ENCODE measurements around the gene TMPRSS11D. TPM values are rescaled to one million over a fixed set of nuclear protein-coding genes. Genes with fewer than 3 reads are reported as not detected.

TMPRSS11D gene
- total RNA-seq, 1 experiment from 2014 or later, result not detected

DNA sequence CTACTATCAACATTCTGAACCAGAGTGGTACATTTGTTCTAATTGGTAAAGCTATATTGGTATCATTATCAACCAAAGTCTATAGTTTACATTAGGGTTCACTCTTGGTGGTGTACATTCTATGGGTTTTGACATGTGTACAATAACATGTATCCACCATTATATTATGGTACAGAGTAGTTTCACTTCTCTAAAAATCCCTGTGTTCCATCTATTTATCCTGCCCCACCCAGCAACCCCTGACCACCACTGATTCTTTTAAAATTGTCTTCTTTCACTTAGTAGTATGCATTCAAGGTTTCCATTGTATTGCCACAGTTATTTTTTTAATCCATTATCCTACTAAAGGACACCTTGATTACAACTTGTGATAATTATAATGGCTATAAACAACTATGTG lies 15.3 kb upstream of the TMPRSS11D start (continued):
- no peak for TF ChIP-seq EZH2 (IDR thresholded peaks at IDR 0.05)

DNA sequence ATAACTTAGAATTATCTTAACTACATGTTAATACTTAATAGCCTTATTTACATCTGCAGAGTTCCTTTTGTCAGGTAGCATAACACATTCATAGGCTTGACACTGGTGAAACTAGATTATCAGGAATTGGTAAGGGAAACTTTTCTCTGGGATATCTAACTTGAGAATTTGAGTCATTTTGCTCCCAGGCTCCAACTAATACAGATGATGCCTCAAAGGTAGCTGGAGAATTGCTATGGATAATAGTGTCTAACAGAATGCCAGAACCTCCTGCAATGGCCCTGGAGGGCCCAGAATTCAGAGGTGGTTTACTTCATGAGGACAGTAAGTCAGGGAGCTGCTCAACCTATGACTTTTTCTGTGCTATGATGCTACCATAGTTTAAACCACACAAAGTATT lies 13.9 kb upstream of the TMPRSS11D start:
- Histone ChIP-seq H4K20me1 (ENCODE audit: insufficient read depth) (no peaks in the 10 kb centered on the region), H3K27ac (ENCODE audit: low read depth, low read length) (no peak overlapping the region), H3K79me2 (ENCODE audit: insufficient read depth, low read length) (no peaks in the 10 kb centered on the region), H3K9me2 (ENCODE audit: insufficient read depth) (no peaks in the 10 kb centered on the region), H3K36me3 (ENCODE audit: control insufficient read depth in 1 of 2, insufficient read depth in 2 of 2, low read length in 2 of 2) (no peaks in the 10 kb centered on the region), H2AFZ (ENCODE audit: low read depth, low read length, poor library complexity, severe bottlenecking) (no peak overlapping the region), H3K9me3 (ENCODE audit: control insufficient read depth in 1 of 2, insufficient read depth in 1 of 2, low read depth in 1 of 2, low read length in 2 of 2) (no peaks in the 10 kb centered on the region), H3K4me1 (ENCODE audit: control insufficient read depth in 1 of 2, insufficient read depth in 2 of 2, low read length in 2 of 2) (no peaks in the 10 kb centered on the region), H3K9ac (ENCODE audit: low read length) (no peak overlapping the region), H3K27me3 (ENCODE audit: insufficient read depth, low read length) (no peaks in the 10 kb centered on the region), H3K4me2 (ENCODE audit: low read length) (no peak overlapping the region), H3K4me3 (replicated peaks in 1 of 2; ENCODE audit: low read depth in 1 of 2, low read length in 2 of 2) (no peak overlapping the region)
- TF ChIP-seq, protein P1, sequence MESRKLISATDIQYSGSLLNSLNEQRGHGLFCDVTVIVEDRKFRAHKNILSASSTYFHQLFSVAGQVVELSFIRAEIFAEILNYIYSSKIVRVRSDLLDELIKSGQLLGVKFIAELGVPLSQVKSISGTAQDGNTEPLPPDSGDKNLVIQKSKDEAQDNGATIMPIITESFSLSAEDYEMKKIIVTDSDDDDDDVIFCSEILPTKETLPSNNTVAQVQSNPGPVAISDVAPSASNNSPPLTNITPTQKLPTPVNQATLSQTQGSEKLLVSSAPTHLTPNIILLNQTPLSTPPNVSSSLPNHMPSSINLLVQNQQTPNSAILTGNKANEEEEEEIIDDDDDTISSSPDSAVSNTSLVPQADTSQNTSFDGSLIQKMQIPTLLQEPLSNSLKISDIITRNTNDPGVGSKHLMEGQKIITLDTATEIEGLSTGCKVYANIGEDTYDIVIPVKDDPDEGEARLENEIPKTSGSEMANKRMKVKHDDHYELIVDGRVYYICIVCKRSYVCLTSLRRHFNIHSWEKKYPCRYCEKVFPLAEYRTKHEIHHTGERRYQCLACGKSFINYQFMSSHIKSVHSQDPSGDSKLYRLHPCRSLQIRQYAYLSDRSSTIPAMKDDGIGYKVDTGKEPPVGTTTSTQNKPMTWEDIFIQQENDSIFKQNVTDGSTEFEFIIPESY (IDR thresholded peaks at IDR 0.05; ENCODE audit: extremely low read depth, insufficient replicate concordance, low read length), result no peak
- TF ChIP-seq, protein P2, sequence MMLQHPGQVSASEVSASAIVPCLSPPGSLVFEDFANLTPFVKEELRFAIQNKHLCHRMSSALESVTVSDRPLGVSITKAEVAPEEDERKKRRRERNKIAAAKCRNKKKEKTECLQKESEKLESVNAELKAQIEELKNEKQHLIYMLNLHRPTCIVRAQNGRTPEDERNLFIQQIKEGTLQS (IDR thresholded peaks at IDR 0.05), result no peak
- TF ChIP-seq, protein P3, sequence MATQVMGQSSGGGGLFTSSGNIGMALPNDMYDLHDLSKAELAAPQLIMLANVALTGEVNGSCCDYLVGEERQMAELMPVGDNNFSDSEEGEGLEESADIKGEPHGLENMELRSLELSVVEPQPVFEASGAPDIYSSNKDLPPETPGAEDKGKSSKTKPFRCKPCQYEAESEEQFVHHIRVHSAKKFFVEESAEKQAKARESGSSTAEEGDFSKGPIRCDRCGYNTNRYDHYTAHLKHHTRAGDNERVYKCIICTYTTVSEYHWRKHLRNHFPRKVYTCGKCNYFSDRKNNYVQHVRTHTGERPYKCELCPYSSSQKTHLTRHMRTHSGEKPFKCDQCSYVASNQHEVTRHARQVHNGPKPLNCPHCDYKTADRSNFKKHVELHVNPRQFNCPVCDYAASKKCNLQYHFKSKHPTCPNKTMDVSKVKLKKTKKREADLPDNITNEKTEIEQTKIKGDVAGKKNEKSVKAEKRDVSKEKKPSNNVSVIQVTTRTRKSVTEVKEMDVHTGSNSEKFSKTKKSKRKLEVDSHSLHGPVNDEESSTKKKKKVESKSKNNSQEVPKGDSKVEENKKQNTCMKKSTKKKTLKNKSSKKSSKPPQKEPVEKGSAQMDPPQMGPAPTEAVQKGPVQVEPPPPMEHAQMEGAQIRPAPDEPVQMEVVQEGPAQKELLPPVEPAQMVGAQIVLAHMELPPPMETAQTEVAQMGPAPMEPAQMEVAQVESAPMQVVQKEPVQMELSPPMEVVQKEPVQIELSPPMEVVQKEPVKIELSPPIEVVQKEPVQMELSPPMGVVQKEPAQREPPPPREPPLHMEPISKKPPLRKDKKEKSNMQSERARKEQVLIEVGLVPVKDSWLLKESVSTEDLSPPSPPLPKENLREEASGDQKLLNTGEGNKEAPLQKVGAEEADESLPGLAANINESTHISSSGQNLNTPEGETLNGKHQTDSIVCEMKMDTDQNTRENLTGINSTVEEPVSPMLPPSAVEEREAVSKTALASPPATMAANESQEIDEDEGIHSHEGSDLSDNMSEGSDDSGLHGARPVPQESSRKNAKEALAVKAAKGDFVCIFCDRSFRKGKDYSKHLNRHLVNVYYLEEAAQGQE (IDR thresholded peaks at IDR 0.05; ENCODE audit: low read depth), result no peak
- TF ChIP-seq CEBPB (IDR thresholded peaks at IDR 0.05; ENCODE audit: low read depth) (no peak), POLR2AphosphoS5 (IDR thresholded peaks at IDR 0.05; ENCODE audit: low read depth, low read length) (no peak), EZH2phosphoT487 (IDR thresholded peaks at IDR 0.05; ENCODE audit: borderline replicate concordance) (no peak), SP1 (IDR thresholded peaks at IDR 0.05; ENCODE audit: low read depth) (no peak), ELF1 (IDR thresholded peaks at IDR 0.05; ENCODE audit: borderline replicate concordance, low read depth) (no peak), SRF (IDR thresholded peaks at IDR 0.05; ENCODE audit: low read depth) (no peak)
- TF ChIP-seq, protein P4, sequence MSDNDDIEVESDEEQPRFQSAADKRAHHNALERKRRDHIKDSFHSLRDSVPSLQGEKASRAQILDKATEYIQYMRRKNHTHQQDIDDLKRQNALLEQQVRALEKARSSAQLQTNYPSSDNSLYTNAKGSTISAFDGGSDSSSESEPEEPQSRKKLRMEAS (IDR thresholded peaks at IDR 0.05), result no peak
- ChIA-PET CTCF (no interaction called here), RAD21 (ENCODE audit: low non-redundant PET in 1 of 2, low total read pairs in 2 of 2, uncharacterized antibody in 2 of 2, unreplicated experiment in 2 of 2) (no interaction called here), POLR2A (no interaction called here)
- no peak for DNase-seq (ENCODE audit: low read depth, low spot score)
- no peak for ATAC-seq
- no TSS peak for BruUV-seq (replicated peaks)
- intact Hi-C loops (cut with micrococcal nuclease), result no loop called here
